Measurements from ENCODE around the gene CUBN.

The CUBN gene

DNA sequence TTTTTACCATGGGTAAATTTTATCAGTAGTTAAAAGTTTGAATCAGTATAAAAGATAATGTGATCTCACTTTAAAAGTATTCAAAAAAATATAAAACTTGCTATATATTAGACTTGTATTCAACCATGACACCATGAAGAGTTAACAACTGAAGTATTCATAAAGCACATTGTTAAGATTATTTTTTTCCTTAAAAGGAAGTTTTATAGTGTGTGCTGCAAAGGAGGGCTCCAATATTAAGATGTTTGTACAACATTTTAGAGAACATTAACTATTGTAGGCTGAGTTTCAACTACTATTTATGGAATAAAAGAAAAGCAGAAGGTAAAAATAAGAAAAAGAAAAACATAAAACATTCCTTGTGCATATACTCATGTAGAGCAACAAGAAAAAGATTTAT lies 24.5 kb upstream of the CUBN start:
- H3K4me3 ChIP-seq (ENCODE audit: low read depth, low read length): no peak overlapping the region
- TF ChIP-seq, protein P1, sequence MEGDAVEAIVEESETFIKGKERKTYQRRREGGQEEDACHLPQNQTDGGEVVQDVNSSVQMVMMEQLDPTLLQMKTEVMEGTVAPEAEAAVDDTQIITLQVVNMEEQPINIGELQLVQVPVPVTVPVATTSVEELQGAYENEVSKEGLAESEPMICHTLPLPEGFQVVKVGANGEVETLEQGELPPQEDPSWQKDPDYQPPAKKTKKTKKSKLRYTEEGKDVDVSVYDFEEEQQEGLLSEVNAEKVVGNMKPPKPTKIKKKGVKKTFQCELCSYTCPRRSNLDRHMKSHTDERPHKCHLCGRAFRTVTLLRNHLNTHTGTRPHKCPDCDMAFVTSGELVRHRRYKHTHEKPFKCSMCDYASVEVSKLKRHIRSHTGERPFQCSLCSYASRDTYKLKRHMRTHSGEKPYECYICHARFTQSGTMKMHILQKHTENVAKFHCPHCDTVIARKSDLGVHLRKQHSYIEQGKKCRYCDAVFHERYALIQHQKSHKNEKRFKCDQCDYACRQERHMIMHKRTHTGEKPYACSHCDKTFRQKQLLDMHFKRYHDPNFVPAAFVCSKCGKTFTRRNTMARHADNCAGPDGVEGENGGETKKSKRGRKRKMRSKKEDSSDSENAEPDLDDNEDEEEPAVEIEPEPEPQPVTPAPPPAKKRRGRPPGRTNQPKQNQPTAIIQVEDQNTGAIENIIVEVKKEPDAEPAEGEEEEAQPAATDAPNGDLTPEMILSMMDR (IDR thresholded peaks at IDR 0.05; ENCODE audit: low read depth, low read length): no peak

DNA sequence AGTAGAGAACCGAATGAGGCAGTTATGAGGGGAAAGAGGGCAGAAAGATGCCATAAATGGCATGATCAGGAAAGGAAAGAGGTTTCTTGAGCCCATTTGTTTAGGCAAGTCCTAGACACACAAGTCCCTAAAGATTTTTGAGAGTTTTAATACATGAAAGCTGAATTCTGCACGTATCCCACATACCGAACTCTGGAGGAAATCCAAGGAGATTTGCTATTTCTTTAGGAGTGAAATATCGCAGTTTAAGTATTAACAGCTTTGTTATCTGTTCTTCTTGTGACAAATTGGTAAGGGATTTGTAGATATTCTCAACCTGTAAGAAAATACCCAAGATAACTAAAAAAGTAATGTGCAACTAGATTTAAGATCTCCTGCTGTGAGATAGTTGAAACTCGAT lies 23.7 kb upstream of the CUBN start:
- TF ChIP-seq, protein P1 (IDR thresholded peaks at IDR 0.05; ENCODE audit: low read depth, low read length): no peak

DNA sequence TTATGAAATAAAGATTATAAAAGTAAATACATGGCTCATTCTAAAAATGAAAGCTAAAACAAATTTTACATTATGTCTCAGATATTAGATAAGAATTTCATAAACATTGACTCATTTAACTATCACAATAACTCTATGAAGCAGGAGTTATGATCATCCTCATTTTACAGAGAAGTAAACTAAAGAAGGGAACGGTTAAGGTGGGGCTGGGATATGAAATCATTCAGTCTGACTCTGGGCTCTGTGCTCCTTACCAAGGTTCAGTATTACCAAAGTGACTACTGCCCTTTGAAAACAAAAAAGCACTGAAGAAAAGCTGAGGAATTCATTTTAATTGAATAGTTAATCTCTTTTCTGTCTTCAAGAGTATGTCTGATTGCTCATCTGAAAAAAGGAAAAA lies 22.1 kb upstream of the CUBN start:
- no peak overlapping the region for H3K4me3 ChIP-seq (ENCODE audit: low read depth, low read length)
- TF ChIP-seq, protein P1 (IDR thresholded peaks at IDR 0.05; ENCODE audit: low read depth, low read length): no peak

More for the DNA sequence above, 23.7 kb upstream of the CUBN start:
- H3K4me3 ChIP-seq (ENCODE audit: low read depth, low read length): no peak overlapping the region

DNA sequence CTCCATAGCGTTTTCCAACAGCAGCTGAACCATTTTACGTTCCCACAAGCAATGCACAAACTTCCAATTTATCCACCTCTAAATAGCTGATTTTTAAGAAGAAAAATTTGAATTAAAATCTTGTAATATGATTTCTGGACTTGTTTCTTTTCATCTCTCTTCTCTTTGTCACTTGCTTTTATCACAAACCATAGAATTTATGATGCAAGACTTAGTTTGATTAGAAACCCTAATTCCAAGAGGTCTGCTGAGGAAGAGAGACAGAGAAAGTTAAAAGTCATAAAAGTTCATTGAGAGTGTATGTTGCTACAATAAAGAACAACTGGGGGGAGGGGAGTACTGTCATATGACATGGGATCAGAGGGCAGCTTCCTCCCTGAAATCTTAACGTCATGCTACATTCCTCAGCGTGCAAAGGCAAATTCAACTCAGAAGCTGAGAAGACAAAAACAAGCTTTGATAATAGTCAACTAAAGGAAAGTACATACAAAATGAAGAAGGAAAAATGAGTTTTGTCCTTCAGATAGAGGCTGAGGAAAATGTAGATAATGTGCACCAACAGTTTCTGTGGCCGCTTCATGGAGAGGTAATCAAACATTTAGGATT lies 18.4 kb upstream of the CUBN start:
- no peak overlapping the region for H3K4me3 ChIP-seq (ENCODE audit: low read depth, low read length)
- TF ChIP-seq, protein P1 (IDR thresholded peaks at IDR 0.05; ENCODE audit: low read depth, low read length): no peak

DNA sequence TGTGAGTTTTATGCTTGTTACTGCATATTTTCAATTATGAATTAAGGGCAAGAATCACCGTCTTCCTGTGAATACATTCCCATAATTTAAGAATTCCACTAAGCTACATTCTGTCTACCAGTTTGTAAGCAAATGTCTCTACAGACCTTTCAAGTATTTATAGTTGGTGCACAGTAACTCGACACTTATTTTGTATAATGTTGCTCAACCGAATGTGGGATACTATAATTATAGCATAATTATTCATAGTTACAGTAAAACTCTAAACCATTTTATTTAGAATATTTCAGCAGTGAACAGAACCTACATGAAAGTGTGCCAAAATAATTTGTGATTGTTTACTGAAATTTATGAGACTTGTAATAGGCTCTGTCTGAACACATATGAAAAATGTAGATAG lies 17.3 kb upstream of the CUBN start:
- no peak overlapping the region for H3K4me3 ChIP-seq (ENCODE audit: low read depth, low read length)
- TF ChIP-seq, protein P1 (IDR thresholded peaks at IDR 0.05; ENCODE audit: low read depth, low read length): no peak

DNA sequence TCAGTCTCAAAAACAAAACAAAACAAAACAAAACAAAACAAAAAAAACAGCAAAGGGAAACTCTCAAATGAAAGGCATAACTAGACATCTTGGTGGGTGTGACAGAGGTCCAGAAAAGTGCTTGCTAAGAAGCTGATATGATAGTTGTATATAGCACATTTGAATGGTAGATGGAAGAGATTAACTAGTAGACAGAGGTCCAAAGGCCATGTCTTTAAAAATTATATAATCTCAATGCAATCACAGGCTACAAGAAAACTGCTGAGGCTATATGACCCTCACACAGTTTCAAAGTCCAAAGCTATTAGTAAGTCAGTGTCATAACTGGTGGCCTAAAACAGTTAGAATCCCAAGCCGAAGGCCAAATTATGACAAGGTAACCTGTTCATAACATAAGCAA lies 15.6 kb upstream of the CUBN start:
- TF ChIP-seq, protein P1 (IDR thresholded peaks at IDR 0.05; ENCODE audit: low read depth, low read length): no peak
- H3K4me3 ChIP-seq (ENCODE audit: low read depth, low read length): no peak overlapping the region

DNA sequence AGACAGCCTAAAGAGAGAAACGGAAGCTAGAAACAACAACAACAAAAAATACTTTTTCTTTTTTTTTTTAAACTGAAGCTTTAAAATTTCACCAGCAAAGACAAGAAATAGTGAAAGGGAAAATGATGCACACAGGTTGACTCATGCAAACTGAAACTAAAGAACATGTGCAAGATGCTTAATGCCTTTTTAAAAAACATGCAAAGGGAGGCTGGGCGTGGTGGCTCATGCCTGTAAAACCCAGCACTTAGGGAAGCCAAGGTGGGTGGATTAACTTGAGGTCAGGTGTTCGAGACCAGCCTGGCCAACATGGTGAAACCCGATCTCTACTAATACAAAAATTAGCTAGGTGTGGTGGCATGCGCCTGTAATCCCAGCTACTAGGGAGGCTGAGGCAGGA lies 15.1 kb upstream of the CUBN start:
- TF ChIP-seq, protein P1 (IDR thresholded peaks at IDR 0.05; ENCODE audit: low read depth, low read length): no peak

More for the DNA sequence above, 15.1 kb upstream of the CUBN start:
- H3K4me3 ChIP-seq (ENCODE audit: low read depth, low read length): no peak overlapping the region
